Activated naive CD8-positive, alpha-beta T cell treated with anti-CD3 and anti-CD28 coated beads, Interleukin-2, amount 50 U/mL, for 24 hours (primary cell): ENCODE measurements around the gene CDH4.
A peak's percentile ranks its signal among the peaks of the same experiment; 100 is the strongest.

Experiments used
- ATAC-seq: fragments of 150-1000 bp; cut with Tn5 transposase; one replicate; pipeline ENCODE4 v1.10.0; 2021
- DNase-seq: peaks from one replicate; pipeline ENCODE4 v3.0.0; 2021
- H3K27ac Mint-ChIP-seq: one replicate; pipeline ENCODE4 v1.8.0; 2021; ENCODE audit warnings: mild to moderate bottlenecking, mixed read lengths
- H3K27me3 Mint-ChIP-seq: one replicate; pipeline ENCODE4 v1.8.0; 2021; ENCODE audit warnings: mixed read lengths
- H3K36me3 Mint-ChIP-seq: one replicate; pipeline ENCODE4 v1.8.0; 2021; ENCODE audit warnings: low read depth, mixed read lengths
- H3K4me1 Mint-ChIP-seq: one replicate; pipeline ENCODE4 v1.8.0; 2021; ENCODE audit warnings: mixed read lengths
- H3K4me3 Mint-ChIP-seq: one replicate; pipeline ENCODE4 v1.8.0; 2021; ENCODE audit warnings: mild to moderate bottlenecking, moderate library complexity, mixed read lengths
- H3K9me3 Mint-ChIP-seq: one replicate; pipeline ENCODE4 v1.8.0; 2021; ENCODE audit warnings: mixed read lengths

CDH4 gene

DNA sequence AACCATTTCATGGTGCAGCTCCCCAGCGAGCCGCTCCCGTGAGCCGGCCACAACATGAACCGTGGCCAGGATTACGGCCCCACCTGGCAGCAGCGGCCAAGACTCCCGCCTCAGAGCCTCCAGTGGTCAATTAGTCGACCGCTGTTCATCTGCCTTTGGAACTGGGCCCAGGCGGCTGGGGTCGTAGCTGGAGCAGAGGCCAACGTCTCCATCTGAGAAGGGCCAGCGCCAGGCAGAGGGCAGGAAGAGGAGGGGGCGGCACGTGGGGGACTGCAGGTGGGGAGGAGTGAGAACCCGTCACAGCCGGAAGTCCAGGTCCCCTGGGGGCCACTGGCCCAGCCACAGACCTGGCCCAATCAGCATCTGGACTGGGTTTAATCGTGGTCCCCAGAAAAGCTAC lies 629.4 kb downstream of the CDH4 start:
- Mint-ChIP-seq H3K4me3 (no peak overlapping the region), H3K9me3 (no peaks in the 10 kb centered on the region), H3K27ac (no peak overlapping the region), H3K4me1 (no peaks in the 10 kb centered on the region), H3K36me3 (no peaks in the 10 kb centered on the region), H3K27me3 (peaks cover 4% of the 10 kb centered on the region)
- DNase-seq = no peak
- no peak for ATAC-seq

DNA sequence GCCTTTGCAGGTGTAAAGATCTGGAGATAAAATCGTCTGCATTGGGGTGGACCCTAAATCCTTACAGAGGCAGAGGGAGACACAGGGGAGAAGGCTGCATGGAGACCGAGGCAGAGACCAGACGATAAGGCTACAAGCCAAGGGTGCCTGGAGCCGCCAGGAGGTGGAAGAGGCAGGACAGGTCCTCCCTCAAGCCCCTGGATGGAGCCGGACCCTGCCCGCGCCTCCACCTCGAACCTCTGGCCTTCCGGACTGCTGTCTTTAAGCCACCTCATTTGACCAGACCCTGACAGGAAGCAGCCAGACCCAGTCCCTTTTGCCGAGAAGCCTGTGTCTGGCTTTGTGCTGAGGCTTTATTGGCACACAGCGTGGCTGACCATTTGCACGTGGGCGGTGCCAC lies 629.8 kb downstream of the CDH4 start:
- DNase-seq = no peak
- Mint-ChIP-seq H3K27ac (no peak overlapping the region), H3K4me1 (no peaks in the 10 kb centered on the region), H3K4me3 (no peak overlapping the region), H3K9me3 (no peaks in the 10 kb centered on the region), H3K27me3 (peaks cover 4% of the 10 kb centered on the region), H3K36me3 (no peaks in the 10 kb centered on the region)
- no peak for ATAC-seq

DNA sequence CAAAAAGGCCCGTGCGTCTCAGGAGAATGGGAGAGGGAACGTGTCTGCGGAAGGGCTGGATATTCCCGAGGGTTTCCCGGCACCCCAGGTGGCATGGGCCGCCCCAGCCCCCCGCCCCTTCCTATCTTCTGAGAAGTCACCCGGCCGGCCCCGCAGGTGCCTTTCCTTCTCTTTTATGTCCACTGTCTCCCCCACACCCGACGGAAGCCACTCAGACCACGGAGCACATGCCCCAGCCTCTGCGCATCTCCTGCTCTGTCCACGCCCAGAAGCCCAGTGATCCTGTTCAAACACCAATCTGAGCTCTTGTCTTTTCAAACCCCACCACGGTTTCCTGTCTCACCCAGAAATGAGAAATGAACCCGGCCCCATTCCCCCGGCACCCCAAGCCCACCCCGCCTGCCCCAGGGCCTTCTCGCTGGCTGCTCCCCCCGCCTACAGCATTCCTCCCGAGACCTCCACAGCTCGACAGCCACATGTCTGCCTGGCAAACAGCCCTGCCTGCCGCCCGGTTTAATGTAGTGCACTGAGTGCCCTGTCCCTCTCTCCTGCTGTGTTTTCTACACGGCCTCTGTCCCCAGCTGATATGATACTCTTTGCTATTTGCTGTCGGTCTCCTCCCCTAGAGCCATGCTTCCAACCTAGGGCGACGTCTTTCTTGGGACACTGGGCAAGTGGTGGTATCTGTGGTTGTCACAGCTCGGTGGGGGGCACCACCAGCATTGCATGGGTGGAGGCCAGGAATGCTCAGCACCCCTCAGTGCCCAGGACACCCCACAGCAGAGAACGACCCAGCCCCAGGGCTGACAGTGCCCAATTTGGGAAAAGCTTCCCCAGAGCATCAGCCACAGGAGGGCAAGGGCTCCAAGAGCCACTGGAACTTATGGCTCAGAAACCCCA lies 630.9 kb downstream of the CDH4 start:
- Mint-ChIP-seq H3K36me3 (no peaks in the 10 kb centered on the region), H3K4me3 (no peak overlapping the region), H3K27me3 (peaks cover 4% of the 10 kb centered on the region), H3K27ac (no peak overlapping the region), H3K4me1 (no peaks in the 10 kb centered on the region), H3K9me3 (no peaks in the 10 kb centered on the region)
- ATAC-seq (no peak), DNase-seq (no peak)

DNA sequence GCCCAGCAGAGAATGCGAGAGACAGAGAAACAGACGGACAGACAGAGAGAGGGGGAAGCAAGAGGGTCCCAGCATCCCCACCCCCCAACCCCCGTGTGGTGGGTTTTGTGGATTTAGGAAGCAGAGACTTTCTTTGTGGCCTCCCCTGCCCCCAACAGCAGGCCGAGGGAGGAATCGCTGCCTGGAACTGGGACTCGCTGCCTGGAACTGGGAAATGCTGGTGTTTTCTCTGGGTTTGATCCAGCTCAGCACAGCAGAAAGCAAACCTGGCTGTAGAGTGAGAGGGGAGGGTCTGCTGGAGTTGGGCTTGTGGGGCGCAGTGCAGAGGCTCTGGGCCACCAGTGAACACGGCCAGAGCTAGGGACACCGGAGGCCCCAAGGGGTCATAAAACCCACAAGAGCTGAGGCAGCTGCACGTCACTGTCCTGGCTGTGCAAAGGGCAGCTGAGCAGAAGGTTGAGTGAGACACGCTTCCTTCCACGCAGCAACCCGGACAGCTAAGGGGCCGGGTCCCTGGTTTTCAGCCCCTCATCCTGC lies 631.9 kb downstream of the CDH4 start:
- no peaks in the 10 kb centered on the region for H3K36me3 Mint-ChIP-seq
- no peak for DNase-seq
- H3K4me3 Mint-ChIP-seq = no peak overlapping the region
- no peaks in the 10 kb centered on the region for H3K4me1 Mint-ChIP-seq
- H3K27ac Mint-ChIP-seq = no peak overlapping the region
- peaks cover 4% of the 10 kb centered on the region for H3K27me3 Mint-ChIP-seq
- H3K9me3 Mint-ChIP-seq = no peaks in the 10 kb centered on the region
- no peak for ATAC-seq

DNA sequence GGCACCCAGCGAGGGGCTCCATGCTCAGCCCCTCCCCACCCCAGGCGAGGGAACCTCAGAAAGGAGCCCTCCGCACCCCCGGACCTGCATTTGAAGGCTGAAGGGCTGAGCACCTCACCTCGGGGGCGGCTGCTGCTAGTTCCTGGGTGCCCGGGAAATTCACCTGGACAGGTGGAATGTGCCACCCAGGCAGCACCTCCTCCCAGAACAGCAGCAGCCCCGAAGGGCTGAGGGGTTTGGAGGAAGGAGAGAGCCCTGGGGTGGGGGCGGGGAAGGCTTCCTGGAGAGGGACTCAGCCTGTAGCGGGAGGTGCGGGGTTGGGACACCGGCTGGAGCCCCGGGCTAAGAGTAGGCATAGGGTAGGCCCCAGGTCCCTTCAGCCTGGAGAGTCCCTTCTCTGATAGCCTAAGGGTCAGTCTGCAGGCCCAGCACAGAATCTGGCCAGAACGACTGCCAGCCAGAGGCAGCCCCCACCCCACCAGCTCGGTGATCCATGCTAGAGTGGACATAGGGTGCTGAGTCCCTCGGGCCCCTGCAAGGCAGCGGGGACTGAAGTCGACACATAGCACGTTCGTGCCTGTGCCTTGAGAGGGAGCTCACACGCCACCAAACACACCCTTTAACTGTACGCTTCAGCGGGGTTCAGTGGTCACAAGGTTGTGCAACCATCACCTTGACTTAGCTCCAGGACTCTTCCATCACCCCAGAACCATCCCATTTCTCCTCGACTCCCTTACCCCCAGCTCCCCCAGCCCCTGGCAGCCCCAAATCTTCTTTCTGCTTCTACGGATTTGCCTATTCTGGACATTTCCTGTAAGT lies 632.7 kb downstream of the CDH4 start:
- Mint-ChIP-seq H3K27me3 (peaks cover 7% of the 10 kb centered on the region), H3K36me3 (no peaks in the 10 kb centered on the region), H3K27ac (no peak overlapping the region), H3K9me3 (peaks cover 7% of the 10 kb centered on the region), H3K4me1 (no peaks in the 10 kb centered on the region), H3K4me3 (no peak overlapping the region)
- ATAC-seq = no peak
- no peak for DNase-seq

DNA sequence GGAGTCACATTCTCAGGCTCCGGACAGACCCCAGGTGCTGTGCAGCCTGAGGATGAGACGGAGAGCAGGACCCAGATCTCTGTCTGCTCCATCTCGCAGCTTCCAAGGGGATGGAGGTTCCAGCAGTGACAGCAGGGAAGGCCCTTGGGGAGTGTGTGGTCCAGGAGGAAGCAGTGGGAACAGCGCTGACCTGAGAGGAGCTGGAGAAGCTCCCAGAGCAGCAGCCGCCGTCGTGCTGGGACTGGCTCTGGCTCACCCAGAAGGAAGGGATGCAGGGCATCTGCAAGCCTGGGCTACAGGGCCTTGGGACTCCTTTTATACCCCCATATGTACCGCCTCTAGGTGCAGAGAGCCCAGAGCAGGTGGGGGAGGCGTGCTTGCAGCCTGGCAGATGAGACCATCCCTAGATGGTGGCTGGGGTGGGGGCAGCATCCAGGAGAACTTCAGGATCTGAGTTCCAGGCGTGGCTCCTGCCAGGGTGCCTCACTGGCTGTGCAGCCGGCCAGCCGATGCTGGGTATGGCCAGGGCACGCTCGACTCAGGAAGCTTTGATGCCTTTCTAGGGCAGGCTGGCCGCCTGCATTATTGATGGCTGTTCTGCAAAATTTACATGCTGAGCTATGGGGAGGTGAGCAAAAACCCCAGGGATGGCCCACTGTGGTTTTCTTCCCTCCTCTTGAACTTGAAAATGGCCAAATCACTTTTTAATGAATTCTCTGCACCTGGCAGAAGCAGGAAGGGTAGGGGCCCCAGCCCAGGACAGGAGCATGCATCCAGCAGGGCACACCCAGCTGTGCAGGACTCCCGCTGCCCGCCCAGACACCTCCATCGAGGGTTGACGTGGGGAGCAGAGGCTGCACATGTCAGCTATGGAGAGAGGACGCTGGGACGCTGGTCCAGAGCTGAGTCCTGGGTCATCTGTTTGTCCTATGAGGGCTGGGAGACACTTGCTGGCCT lies 634.0 kb downstream of the CDH4 start:
- Mint-ChIP-seq H3K9me3 (peaks cover 13% of the 10 kb centered on the region), H3K4me3 (no peak overlapping the region), H3K27me3 (peaks cover 8% of the 10 kb centered on the region), H3K36me3 (no peaks in the 10 kb centered on the region), H3K27ac (no peak overlapping the region), H3K4me1 (no peaks in the 10 kb centered on the region)
- DNase-seq = no peak
- no peak for ATAC-seq

DNA sequence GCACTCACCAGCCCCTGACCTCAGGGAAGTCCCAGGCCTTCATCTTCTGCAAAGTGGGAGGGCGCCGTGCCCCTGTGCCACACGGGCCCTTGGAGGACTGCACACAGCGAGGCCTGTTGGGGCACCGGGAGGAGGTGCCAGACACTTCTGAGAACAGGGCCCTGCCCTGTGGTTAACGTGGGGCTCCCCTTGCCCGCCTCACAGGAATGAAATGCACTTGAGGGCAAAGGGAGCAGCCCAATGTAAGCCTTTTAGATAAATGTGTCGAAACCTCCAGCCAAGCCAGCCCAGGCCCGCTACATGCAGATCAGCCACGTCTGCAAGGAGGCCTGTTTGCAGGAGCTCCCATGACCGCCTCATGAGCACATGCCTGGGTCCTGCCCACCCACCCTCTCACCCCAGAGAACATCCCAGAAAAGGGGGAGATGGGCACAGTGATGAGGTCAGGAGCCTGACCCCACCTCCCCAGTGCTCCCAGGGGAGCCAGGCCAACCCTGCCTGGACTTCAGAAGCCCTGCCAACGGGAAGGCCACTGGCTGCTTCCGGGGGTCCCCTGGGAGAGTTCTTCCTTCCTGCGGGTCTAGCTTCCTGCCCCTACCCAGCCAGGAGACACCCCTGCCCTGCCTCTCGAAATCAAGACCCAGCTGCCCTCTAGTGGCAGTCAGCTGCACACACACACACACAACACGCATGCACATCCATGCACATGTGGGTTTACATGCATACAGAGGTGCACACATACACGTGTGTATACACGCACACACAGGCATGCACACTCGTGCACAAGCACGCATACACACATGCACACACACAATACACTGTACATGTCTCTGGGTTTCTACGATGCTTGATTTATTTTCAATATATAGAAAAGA lies 634.9 kb downstream of the CDH4 start:
- Mint-ChIP-seq H3K9me3 (peaks cover 13% of the 10 kb centered on the region), H3K4me3 (no peak overlapping the region), H3K27me3 (peaks cover 8% of the 10 kb centered on the region), H3K4me1 (no peaks in the 10 kb centered on the region), H3K27ac (no peak overlapping the region), H3K36me3 (no peaks in the 10 kb centered on the region)
- peak; percentile 20 for DNase-seq
- peak; percentile 21 for ATAC-seq

DNA sequence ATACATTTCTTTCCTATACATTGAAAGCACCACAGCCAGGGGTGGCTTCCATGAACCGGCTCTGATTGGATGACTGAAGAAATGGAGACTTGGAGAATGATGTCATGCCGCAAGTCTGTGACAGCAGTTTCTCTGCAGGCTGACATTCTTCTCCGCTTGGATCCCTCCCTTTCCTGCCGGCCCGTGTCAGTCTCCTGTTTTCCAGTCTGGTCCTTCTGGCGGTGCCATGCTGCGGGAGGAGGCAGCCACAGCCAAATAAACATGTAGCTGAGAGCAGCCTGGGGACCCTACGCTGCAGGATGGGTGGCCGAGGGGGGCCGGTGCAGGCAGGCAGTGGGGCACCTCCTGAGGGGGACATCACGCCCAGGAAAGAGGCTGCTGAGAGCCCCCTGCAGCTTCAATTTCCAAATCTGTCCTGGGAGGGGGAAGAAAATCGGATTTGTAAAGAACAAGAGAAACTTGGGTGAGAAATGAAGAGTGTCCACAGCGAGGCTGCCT lies 635.6 kb downstream of the CDH4 start:
- ATAC-seq (no peak), DNase-seq (no peak)
- Mint-ChIP-seq H3K4me1 (no peaks in the 10 kb centered on the region), H3K36me3 (no peaks in the 10 kb centered on the region), H3K9me3 (peaks cover 13% of the 10 kb centered on the region), H3K27me3 (peaks cover 8% of the 10 kb centered on the region), H3K4me3 (no peak overlapping the region), H3K27ac (no peak overlapping the region)

DNA sequence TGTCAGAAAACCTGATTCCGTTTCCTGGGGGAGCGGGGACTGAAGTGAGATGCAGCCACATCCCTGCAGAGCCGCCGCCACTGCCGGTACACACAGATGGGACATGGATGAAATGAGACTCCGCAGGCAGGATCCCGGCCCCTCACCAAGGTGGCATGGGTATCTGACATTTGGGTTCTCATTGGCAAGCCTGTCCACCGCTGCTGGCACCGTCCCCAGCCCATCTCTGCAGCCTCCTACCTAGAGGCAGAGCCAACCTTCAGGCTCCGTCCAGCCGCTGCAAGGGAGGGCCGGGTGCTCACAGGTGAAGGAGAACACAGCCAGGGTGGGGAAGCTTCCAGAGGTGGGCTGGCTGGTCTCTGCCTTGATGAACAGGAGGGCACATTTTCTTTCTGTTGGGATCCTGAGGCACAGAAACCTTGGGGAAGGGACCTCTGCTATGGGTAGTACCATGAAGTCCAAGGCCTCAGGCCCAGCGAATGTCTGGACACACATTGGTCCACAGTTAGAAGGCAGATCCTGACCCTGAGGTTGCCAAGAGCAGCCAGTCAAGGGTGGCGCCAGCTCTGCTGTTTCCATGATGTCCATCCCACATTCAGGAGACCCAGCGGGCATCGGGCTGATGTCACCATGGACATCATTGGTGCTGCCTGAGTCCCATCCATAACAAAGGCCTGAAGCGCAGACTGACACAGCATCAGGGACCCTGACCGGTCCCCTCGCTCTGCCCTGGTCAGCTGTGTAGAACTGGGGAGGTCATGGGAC lies 636.2 kb downstream of the CDH4 start:
- no peak overlapping the region for H3K27ac Mint-ChIP-seq
- H3K4me1 Mint-ChIP-seq = no peaks in the 10 kb centered on the region
- peaks cover 5% of the 10 kb centered on the region for H3K27me3 Mint-ChIP-seq
- no peak for ATAC-seq
- peaks cover 13% of the 10 kb centered on the region for H3K9me3 Mint-ChIP-seq
- H3K36me3 Mint-ChIP-seq = no peaks in the 10 kb centered on the region
- DNase-seq = no peak
- H3K4me3 Mint-ChIP-seq = no peak overlapping the region

DNA sequence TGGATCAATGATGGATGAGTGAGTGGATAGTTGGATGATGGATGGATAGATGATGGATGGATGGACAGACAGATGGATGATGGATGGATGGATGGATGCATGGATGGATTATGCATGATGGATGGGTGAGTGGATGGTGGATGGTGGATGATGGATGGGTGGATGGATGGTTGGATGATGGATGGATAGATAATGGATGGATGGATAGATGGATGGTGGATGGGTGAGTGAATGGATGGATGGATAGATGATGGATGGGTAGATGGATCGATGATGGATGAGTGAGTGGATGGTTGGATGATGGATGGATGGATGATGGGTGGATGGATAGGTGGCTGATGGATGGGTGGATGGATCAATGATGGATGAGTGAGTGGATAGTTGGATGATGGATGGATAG lies 637.6 kb downstream of the CDH4 start:
- no peaks in the 10 kb centered on the region for H3K36me3 Mint-ChIP-seq
- H3K9me3 Mint-ChIP-seq = peaks cover 13% of the 10 kb centered on the region
- no peak overlapping the region for H3K4me3 Mint-ChIP-seq
- ATAC-seq (no peak), DNase-seq (no peak)
- no peaks in the 10 kb centered on the region for H3K4me1 Mint-ChIP-seq
- H3K27me3 Mint-ChIP-seq = peaks cover 5% of the 10 kb centered on the region
- H3K27ac Mint-ChIP-seq = peak overlapping the region; percentile 9

DNA sequence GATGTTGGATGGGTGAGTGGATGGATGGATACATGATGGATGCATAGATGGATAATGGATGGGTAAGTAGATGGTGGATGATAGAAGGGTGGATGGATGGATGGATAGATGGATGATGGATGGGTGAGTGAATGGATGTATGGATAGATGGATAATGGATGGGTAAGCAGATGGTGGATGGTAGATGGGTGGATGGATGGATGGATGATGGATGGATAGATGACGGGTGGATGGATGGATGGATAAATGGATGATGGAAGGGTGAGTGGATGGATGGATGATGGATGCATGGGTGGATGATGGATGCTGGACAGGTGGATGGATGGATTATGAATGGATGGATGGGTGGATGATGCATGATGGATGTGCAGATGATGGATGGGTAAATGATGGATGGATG lies 638.1 kb downstream of the CDH4 start:
- Mint-ChIP-seq H3K4me1 (no peaks in the 10 kb centered on the region), H3K9me3 (peaks cover 13% of the 10 kb centered on the region), H3K27me3 (peaks cover 5% of the 10 kb centered on the region), H3K36me3 (no peaks in the 10 kb centered on the region), H3K4me3 (no peak overlapping the region), H3K27ac (no peak overlapping the region)
- DNase-seq (no peak), ATAC-seq (no peak)

DNA sequence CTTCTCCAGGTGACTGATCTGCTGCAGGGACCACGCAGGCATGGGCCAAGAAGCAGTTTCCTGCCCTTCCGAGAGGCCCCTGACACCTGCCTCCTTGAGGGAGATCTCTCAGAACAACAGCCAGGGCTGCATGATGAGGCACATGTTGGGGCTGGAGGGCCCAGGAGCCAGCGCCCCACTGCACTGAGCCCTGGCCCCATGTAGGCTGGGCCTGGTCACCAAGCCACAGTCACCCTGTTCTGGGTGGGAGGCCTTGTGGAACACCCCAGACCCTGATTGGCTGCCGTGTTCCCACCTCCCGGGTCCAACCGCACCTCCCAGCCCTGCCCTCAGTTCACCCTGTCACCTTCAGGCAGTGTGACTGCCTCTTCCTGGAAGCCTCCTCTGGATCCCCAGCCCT lies 639.4 kb downstream of the CDH4 start:
- Mint-ChIP-seq H3K27me3 (peaks cover 5% of the 10 kb centered on the region), H3K36me3 (no peaks in the 10 kb centered on the region), H3K27ac (no peak overlapping the region), H3K9me3 (peaks cover 13% of the 10 kb centered on the region), H3K4me1 (no peaks in the 10 kb centered on the region), H3K4me3 (no peak overlapping the region)
- no peak for DNase-seq
- no peak for ATAC-seq
